Loucy (cell line): Measurements from ENCODE around the gene IRS1.

Experiments
- H2AFZ ChIP-seq: fragments of 200-600 bp; sonication (generic); 2 replicates; pipeline ENCODE4 v1.6.0; 2016; ENCODE audit warnings: antibody characterized with exemption, mild to moderate bottlenecking, low read length, moderate library complexity
- H3F3A ChIP-seq: fragments of 200-600 bp; 2 replicates; pipeline ENCODE4 v1.6.0; 2016; ENCODE audit warnings: antibody characterized with exemption, low read depth, mild to moderate bottlenecking
- H3K27me3 ChIP-seq: fragments of 200-600 bp; sonication (generic); 2 replicates; pipeline ENCODE4 v1.6.1; 2014; ENCODE audit warnings: low read length, mild to moderate bottlenecking; ENCODE audit not compliant: insufficient read depth, poor library complexity, severe bottlenecking
- H3K36me3 ChIP-seq: fragments of 200-600 bp; sonication (generic); 2 replicates; pipeline ENCODE4 v1.6.1; 2016; ENCODE audit warnings: low read length; ENCODE audit not compliant: insufficient read depth
- H3K4me1 ChIP-seq: fragments of 200-600 bp; sonication (generic); 2 replicates; pipeline ENCODE4 v1.5.1; 2014; ENCODE audit warnings: low read length, mild to moderate bottlenecking; ENCODE audit not compliant: insufficient read depth, poor library complexity, severe bottlenecking
- H3K4me2 ChIP-seq: fragments of 200-600 bp; sonication (generic); 2 replicates; pipeline ENCODE4 v1.6.0; 2014; ENCODE audit warnings: antibody characterized with exemption, low read length, low read depth, mild to moderate bottlenecking; ENCODE audit not compliant: poor library complexity, severe bottlenecking
- H3K4me3 ChIP-seq: fragments of 200-600 bp; sonication (generic); 2 replicates; pipeline ENCODE4 v1.5.1; 2014; ENCODE audit warnings: low read length, mild to moderate bottlenecking, mixed read lengths; ENCODE audit not compliant: poor library complexity, severe bottlenecking
- H3K79me2 ChIP-seq: fragments of 200-600 bp; sonication (generic); 2 replicates; pipeline ENCODE4 v1.6.1; 2014; ENCODE audit warnings: low read length; ENCODE audit not compliant: insufficient read depth
- H3K9ac ChIP-seq: fragments of 200-600 bp; sonication (generic); 2 replicates; pipeline ENCODE4 v1.6.0; 2014; ENCODE audit warnings: mild to moderate bottlenecking, low read depth, low read length, moderate library complexity; ENCODE audit not compliant: poor library complexity, severe bottlenecking
- H3K9me2 ChIP-seq: fragments of 200-600 bp; sonication (generic); replicated peaks from 2 replicates; pipeline ENCODE4 v1.6.1; 2016; ENCODE audit warnings: low read depth, low read length, mixed read lengths
- H3K9me3 ChIP-seq: fragments of 200-600 bp; sonication (generic); 2 replicates; pipeline ENCODE4 v1.6.1; 2014; ENCODE audit warnings: mild to moderate bottlenecking, antibody characterized with exemption, low read length, low read depth; ENCODE audit not compliant: insufficient read depth
- H4K20me1 ChIP-seq: fragments of 200-600 bp; sonication (generic); 2 replicates; pipeline ENCODE4 v1.6.0; 2014; ENCODE audit warnings: antibody characterized with exemption, low read length, mild to moderate bottlenecking; ENCODE audit not compliant: insufficient read depth, poor library complexity, severe bottlenecking
- EZH2phosphoT487 ChIP-seq: fragments of 200-600 bp; IDR thresholded peaks from 2 replicates; pipeline ENCODE4 v1.6.1; 2018; ENCODE audit warnings: antibody characterized with exemption, mild to moderate bottlenecking, moderate library complexity, borderline replicate concordance
- TF ChIP-seq, protein P1 (sequence below): fragments of 200-600 bp; sonication (generic); conservative IDR thresholded peaks from 2 replicates; pipeline ENCODE4 v1.5.1; 2014; ENCODE audit warnings: mild to moderate bottlenecking, antibody characterized with exemption, low read length

The IRS1 gene

DNA sequence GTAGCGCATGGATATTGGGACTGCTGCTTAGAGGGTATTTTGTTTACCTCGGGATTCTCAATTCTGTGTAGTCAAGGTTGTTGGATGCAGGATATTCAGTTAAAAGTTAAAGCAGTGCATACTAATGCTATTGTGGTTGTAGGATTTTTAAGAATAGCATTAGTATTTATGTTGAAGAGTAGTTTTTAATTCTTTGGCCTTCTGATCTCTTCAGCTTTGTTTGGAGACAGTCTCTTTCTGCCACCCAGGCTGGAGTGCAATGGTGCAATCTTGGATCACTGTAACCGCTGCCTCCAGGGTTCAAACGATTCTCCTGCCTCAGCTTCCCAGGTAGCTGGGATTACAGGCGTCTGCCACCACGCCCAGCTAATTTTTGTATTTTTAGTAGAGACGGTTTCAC, 37.7 kb upstream of the IRS1 start:
- TF ChIP-seq EZH2phosphoT487 = no peak
- TF ChIP-seq, protein P1, sequence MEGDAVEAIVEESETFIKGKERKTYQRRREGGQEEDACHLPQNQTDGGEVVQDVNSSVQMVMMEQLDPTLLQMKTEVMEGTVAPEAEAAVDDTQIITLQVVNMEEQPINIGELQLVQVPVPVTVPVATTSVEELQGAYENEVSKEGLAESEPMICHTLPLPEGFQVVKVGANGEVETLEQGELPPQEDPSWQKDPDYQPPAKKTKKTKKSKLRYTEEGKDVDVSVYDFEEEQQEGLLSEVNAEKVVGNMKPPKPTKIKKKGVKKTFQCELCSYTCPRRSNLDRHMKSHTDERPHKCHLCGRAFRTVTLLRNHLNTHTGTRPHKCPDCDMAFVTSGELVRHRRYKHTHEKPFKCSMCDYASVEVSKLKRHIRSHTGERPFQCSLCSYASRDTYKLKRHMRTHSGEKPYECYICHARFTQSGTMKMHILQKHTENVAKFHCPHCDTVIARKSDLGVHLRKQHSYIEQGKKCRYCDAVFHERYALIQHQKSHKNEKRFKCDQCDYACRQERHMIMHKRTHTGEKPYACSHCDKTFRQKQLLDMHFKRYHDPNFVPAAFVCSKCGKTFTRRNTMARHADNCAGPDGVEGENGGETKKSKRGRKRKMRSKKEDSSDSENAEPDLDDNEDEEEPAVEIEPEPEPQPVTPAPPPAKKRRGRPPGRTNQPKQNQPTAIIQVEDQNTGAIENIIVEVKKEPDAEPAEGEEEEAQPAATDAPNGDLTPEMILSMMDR = no peak
- Histone ChIP-seq H4K20me1 (peaks cover 22% of the 10 kb centered on the region), H2AFZ (no peak overlapping the region), H3K4me2 (peak overlapping the region; percentile 93), H3K4me1 (peaks cover 56% of the 10 kb centered on the region), H3K79me2 (peaks cover 64% of the 10 kb centered on the region), H3K27me3 (no peaks in the 10 kb centered on the region), H3K9me2 (no peaks in the 10 kb centered on the region), H3K36me3 (no peaks in the 10 kb centered on the region), H3K4me3 (peak overlapping the region; percentile 87), H3F3A (peaks cover 10% of the 10 kb centered on the region; the same call in 1 of the 2 replicates), H3K9me3 (peaks cover 5% of the 10 kb centered on the region; the same call in 1 of the 2 replicates), H3K9ac (peak overlapping the region; percentile 97)

DNA sequence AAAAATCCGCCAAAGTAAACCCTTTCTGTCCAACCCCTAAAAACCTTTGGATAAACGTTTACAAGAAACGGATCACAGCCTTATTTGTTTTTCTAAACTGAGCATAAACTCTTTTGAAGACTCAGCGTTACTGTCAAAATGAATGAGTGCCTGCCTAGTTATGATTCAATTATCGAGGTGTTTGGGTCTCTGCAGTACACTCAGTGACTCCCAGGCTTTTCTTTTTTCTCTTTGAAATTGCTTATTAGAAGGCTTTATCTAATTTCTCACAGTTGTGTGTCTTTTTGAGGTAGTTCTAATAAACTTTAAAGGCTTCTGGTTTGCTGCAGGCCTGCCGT, 36.9 kb upstream of the IRS1 start:
- H3K27me3 ChIP-seq = no peaks in the 10 kb centered on the region
- peaks cover 10% of the 10 kb centered on the region; the same call in 1 of the 2 replicates for H3F3A ChIP-seq
- peak overlapping the region; percentile 93 for H3K4me2 ChIP-seq
- no peaks in the 10 kb centered on the region for H3K36me3 ChIP-seq
- H3K9me2 ChIP-seq = no peaks in the 10 kb centered on the region
- H3K4me1 ChIP-seq = peaks cover 56% of the 10 kb centered on the region
- peaks cover 64% of the 10 kb centered on the region for H3K79me2 ChIP-seq
- H3K4me3 ChIP-seq = peak overlapping the region; percentile 87
- H3K9ac ChIP-seq = peak overlapping the region; percentile 97
- peaks cover 22% of the 10 kb centered on the region for H4K20me1 ChIP-seq
- TF ChIP-seq, protein P1 = no peak
- TF ChIP-seq EZH2phosphoT487 = no peak
- no peaks in the 10 kb centered on the region for H3K9me3 ChIP-seq
- 0 out of 2 replicates have a peak overlapping the region, but pooled peaks have one; percentile 77 for H2AFZ ChIP-seq

DNA sequence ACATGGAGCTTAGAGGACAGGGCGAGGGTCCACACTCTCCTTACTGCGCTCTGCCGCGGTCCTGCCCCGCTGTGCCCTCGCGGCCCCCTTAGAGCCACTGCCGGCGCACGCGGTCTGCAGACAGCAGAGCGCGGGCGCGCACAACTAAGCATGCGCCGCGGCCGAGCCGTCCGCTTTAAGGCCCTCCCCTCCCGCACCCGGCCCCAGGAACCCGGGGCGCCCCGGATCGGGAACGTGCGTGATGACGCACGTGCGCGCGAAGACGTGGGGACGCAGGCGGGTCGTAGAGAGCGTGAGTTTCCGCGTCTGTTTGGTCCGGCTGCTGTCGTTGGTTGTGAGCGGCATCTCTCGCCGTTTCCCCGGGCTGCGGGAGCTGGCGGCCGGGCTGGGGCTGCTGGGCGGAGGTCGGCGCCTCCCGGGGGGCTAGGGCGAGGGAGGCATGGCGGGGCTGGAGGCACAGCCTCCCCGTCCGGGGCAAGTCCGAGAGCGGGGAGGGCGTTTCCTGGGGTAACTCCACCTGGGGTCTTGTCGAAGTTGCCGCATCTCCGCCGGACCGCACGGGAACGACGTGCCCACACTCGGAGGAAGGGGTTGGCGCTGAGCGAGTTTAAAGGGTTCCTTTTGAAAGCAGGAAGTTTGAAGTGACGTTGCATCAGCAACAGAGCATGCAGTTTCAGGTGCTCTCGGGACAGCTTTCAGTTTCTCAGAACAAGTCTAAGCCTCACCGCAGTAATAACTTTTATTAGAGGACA, 36.4 kb upstream of the IRS1 start, which contains the start of gene RHBDD1:
Gene RHBDD1 (plus strand): TSS at position 259 of the 752 bp plus-strand sequence. CDS start 28,640 bp downstream, outside the sequence.
- H3K36me3 ChIP-seq = no peaks in the 10 kb centered on the region
- H3K4me3 ChIP-seq = peak within 1 kb of the TSS; percentile 87
- no peaks in the 10 kb centered on the region for H3K9me2 ChIP-seq
- H4K20me1 ChIP-seq = peaks cover 22% of the 10 kb centered on the region
- no peaks in the 10 kb centered on the region for H3K9me3 ChIP-seq
- H3F3A ChIP-seq = peaks cover 10% of the 10 kb centered on the region; the same call in 1 of the 2 replicates
- peak within 1 kb of the TSS; percentile 93 for H3K4me2 ChIP-seq
- peak within 1 kb of the TSS; percentile 83 for H2AFZ ChIP-seq
- H3K79me2 ChIP-seq = peaks cover 64% of the 10 kb centered on the region
- no peak for TF ChIP-seq EZH2phosphoT487
- TF ChIP-seq, protein P1 = no peak
- no peaks in the 10 kb centered on the region for H3K27me3 ChIP-seq
- peaks cover 56% of the 10 kb centered on the region for H3K4me1 ChIP-seq
- peak within 1 kb of the TSS; percentile 97 for H3K9ac ChIP-seq
